ENCODE results near the gene CYSLTR1.
"Not testable (repeated sequence)": the region's sequence is repeated elsewhere in the genome, so short reads cannot be mapped to it uniquely, and the experiment has no call there.

The CYSLTR1 gene

GRCh38 chrX:78226047-78226446, 101.4 kb downstream of the CYSLTR1 start:
- in situ Hi-C loops (cut with HindIII; ENCODE audit: low sequenced_read_pairs), result not testable (repeated sequence)

Measured in endothelial cell of hepatic sinusoid (primary cell).